Head of caudate nucleus (tissue), 42 donors: ENCODE measurements around the gene KRT39.
"Not testable (repeated sequence)": the region's sequence is repeated elsewhere in the genome, so short reads cannot be mapped to it uniquely, and the experiment has no call there.

Experiments used
- DNase-seq, 42 donors: peaks; one replicate each; pipeline versions ENCODE4 v3.0.0 to v3.0.0-alpha.2; 2020 to 2021; ENCODE audit warnings: mixed read lengths in 7 of 42
- intact Hi-C: fragments of 100-400 bp; cut with DNase I; formaldehyde crosslinking; loops from one replicate; pipeline ENCODE4 v1.15.0; 2022

Gene KRT39

DNA sequence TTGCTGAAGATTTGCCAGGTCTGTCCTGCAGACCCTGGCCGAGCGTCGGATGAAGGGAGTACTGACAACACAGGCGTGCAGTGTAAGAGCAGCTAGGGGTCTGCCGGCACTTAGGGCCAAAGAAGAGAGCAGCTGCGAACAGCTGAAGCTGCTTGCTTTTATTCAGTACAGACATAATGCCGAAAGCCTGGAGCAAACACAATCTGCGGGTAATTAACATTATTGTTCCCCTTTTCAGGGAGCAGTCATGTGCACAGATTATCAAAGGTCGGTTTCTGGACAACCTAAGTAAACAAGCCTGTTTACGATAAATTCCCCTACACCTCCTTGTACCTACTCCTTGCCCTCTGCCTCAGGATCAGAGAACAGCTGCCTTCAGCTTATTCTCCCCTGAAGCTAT, 17.3 kb downstream of the KRT39 start:
- no peak for DNase-seq
- intact Hi-C loops, result no loop called here

DNA sequence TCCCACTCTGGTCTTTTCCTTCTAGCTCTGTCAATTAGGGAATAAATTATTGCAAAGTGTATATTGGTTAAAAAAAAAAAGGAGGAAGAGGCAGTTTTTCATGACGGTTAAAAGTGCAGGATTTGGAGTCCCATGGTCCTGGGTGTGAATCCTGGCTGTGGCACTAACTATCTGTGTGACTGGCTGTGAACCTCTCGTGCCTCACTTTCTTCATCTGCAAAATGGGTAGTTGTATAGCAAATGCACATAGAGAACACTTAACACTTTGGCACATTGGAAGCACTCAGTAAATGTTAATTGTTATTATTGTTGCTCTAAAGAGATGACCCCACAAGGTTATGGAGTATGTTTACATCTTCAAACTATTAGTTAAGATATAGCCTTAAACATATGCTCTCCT, 18.8 kb downstream of the KRT39 start:
- no peak for DNase-seq
- intact Hi-C loops, result no loop called here

DNA sequence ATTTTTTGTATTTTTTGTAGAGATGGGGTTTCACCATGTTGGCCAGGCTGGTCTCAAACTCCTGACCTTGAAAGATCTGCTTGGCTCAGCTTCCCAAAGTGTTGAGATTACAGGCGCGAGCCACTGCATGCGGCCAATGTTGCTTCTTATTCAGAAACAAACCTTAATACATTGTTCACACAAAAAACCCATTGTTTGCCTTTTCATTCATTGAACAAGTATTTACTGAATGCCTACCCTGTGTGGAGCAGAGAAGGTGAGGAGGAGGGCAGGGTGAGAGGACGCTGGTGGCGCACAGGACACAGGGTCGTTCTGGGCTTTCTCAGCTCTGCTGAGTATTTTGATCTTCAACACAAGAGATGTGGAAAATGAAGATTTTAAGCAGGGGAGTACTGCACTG, 21.3 kb downstream of the KRT39 start:
- no peak for DNase-seq
- intact Hi-C loops, result no loop called here

DNA sequence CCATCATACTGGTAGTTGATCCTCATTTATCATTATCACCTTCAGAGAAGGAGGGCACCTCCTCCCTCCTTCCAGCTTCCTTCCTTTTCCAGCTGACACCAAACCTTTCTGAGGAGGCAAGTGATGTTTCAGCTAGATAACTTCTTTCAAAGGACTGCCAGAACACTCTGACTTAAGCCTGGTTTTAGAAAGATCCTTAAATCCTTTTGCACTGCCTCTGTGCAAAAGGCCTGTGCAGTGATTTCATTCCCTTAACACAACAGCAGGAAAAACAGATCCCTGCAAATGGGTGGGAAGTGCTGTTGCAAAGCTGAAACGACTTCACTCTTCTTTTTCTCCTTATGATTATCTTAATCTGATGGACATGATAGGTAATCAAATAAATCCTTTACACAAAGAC, 22.2 kb downstream of the KRT39 start:
- DNase-seq, result no peak
- intact Hi-C loops, result no loop called here

DNA sequence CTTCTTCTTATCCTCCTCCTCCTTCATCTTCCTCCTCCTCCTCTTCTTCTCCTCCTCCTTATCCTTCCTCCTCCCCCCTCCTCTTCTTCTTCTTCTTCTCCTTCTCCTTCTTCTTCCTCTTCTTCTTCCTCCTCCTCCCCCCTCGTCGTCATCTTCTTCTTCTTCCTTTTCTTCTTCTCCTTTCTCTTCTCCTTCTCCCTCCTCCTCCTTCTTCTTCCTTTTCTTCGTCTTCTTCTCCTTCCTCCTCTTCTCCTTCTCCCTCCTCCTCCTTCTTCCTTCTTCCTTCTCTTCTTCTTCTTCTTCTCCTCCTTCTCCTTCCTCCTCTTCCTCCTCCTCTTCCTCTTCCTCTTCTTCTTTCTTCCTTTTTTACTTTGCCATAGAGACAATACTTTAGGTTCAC, 24.2 kb downstream of the KRT39 start:
- intact Hi-C loops, result no loop called here
- DNase-seq, result no peak

DNA sequence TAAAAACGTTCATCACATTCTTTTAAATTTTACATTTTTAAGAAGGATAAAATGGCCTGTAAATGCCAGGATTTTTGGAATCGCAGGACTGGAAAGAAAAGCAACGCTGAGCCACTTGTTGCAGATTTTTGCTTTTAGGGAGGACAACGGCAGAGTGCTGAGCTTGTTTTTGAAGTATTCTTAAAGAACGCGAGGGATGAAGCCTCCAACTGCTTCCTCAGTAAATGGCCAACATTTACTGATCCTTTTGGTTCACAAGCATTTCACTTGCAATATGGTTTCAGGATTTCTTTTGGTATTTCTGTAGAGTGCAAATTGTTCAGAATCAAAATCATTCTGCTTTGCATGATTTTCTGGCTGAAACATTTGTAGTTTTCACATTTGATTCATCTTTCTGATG, 26.5 kb downstream of the KRT39 start:
- intact Hi-C loops, result no loop called here
- DNase-seq, result no peak

DNA sequence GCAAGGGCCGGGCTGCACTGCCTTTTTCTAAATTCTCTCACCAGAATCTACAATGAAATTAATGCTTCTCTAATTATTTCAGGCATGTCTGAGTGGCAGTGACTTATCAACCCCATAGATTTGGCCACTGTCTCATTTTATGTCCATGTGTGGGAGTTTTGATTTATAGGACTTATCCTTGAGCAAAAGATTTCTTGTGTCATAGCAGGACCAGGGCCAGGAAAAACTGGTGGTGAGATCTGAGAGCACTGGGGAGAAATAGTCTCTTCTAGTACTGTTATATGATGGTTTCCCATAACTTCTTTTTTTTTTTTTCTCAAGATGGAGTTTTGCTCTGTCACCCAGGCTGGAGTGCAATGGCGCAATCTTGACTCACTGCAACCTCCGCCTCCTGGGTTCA, 27.8 kb downstream of the KRT39 start:
- intact Hi-C loops, result no loop called here
- DNase-seq, result no peak

DNA sequence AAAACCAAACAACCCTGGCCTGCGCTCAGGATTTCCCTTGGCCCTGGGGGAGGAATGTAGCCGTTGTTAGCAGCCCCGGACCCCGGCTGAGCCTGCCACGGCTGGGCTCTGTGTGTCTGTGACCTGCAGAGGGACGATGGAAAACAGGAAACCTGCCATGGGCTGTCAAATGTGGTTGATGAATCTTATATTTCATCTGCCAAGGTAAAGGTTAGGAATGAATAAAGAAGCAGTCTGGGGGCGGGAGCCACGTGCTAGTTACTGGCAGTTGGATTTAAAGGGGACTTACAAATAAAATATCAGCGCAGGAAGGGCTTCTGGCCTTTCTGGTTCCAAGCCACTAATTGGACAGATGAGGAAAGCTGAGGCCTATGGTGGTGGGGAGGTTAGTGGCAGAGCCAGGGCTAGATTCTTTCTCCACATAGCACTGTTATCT, 29.3 kb downstream of the KRT39 start, which contains the start of gene KRT23:
TSS of gene KRT23 (minus strand) at position 263 of the 436 bp plus-strand sequence. CDS start 1,043 bp downstream, outside the sequence.
- intact Hi-C loops, result no loop called here
- peak in 38 of 42 donors; percentile 7 to 77 (median 40) for DNase-seq

DNA sequence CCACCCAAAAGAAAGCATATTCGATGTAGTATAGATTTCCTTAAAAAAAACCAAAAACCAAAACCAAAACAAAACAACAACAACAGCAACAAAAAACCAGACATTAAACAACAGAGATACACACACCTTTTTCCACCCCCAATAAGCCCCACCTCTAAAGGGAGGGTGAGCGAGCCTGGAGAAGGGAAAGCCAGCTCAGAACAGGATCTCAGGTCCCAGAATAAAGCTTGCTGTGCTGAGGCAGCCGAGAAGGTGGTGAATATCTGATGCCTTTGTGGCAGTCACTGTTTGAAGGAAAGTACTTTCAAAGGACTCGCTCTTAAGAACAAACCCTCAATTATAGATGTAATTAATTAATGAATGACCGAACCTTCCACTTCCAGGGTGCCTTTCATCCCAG, 29.8 kb downstream of the KRT39 start:
- DNase-seq, result peak in 8 of 42 donors; percentile 6 to 26 (median 13)
- intact Hi-C loops, result no loop called here

DNA sequence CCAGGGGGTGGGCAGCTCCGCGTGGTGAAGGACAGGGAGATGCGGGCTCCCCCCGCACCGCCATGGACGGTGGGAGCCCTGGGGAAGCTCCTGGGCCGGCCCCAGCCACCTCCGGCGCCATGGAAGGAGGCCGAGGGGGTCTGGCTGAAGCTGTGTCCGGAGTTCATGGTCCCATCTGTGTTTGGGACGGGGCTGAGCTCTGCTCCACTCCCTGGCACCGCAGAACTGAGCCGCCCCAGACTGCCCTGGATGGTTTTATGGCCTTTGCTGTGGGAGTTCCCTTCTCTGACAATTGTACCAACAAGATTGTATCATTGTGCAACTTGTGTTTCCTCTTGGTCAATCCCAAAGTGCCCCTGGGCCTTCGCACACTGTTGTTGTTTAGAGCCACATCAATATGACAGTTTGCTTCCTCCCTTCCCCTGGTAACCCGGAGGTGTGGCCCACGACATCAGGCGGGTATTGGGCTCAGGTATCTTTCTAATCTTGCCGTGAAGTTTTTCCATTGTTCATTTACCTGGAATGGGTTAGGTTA, 30.2 kb downstream of the KRT39 start:
- intact Hi-C loops, result no loop called here
- no peak for DNase-seq

DNA sequence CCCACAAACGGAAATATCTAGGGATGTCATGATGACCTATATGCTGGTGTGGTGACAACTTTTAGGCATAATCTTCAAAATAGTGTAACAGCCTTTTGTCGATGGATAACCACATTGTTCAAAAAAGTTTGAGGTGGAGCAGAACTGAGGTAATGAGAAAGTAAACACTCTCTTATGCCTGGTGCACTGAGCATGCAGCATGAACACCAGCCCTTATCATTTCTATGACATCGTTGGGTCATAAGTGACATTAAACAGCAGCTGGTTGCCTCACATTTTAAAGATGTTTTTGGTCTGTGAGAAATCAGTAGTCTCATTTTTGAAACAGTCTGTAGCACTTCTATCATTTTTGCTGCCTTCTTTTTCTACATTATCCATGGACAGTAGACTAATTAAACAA, 31.1 kb downstream of the KRT39 start:
- intact Hi-C loops, result no loop called here
- no peak for DNase-seq

DNA sequence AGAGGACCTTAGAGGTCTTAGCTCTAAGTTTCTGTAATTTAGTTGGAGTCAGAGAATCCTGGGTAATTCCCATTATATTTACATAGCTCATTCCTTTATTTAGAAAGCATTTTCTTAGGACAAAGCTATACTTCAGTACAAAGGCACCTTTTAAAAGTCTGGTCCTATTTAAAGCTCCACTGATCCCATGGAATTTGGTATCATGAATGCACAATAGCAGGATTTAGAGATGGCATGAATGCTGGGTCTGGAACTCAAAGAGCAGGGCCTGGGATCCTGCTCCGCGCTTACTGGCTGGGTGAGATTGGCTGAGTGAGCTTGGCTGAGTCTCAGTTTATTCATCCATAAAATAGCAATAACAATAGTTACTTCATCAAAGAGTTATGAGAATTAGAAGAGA, 34.1 kb downstream of the KRT39 start:
- DNase-seq, result no peak

DNA sequence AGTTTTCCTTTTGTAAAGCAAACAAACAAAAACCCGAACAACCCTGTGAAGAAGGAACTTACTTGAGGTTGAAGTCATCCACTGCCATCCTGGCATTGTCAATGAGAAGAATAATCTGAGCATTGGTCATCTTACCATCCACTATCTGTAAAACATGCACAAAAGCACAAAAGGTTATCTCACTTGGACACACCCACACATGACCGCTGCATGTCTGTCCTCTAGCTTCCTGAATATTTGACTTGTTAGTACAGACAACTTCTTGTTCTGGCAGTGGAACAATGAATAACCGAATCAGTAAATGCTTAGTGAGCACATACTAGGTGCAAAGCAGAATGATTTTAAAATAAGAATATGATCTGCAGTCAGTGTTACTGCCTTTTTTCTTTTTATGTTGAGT, 35.4 kb downstream of the KRT39 start:
- intact Hi-C loops, result no loop called here
- no peak for DNase-seq

More for the DNA sequence above, 34.1 kb downstream of the KRT39 start:
- intact Hi-C loops, result no loop called here

DNA sequence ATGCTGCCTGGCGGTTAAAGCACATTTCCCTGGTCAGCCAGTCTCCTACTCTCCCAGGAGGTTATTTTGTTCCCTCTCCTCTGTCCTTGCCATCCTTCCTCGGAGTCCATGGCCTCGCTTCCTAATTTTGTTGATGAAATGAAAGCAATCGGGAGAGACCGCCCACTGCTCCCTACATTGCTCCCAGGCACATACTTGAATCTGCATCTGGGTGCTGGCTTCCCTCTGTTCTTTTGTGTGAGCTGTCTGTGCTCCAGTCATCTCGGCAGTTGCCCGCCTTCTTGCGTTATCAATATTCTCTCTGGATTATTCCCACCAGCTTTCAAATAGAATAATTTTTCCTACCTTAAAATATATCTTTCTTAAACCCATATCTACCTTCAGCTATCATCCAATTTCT, 40.4 kb downstream of the KRT39 start:
- DNase-seq, result peak in 26 of 42 donors; percentile 4 to 71 (median 36)
- intact Hi-C loops, result no loop called here

DNA sequence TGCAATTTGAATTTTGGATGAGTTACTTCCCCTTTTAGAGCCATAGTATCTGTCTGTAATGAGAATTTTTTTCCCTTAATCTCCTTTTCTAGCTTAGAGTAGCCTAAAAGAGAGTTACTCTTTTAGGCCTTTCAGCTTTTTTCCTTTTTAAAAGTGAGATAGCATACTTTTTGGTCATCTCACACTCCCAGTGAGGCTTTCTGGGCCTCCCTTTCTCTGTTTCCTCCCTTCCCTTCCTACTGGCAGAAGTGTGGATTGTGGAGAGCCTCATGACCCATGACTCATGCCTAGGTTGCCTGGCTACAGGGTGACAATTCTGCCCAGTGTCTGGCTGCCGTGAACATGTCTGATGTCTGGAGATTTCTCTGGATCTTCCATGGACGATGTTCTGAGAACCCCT, 44.5 kb downstream of the KRT39 start:
- DNase-seq, result peak in 26 of 42 donors; percentile 15 to 81 (median 46)

DNA sequence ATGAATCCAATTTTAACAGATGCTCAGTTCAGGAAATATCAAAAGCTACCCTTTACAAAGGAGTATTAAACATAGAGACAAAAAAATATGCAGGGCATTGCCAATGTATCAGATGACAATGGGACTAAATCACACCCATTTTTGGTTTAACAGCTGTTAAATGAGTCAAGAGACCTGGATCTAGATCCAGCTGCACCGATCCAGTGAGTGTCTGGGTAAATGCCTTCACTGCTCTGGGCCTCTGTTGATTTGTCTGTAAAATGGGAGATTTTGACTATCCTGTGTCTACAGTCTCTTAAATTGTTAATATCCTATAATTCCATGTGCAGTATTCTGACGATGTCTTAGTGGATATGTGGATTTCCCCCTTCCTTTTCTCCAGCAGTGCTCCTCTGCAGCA, 45.7 kb downstream of the KRT39 start:
- no peak for DNase-seq
- intact Hi-C loops, result no loop called here

More for the DNA sequence above, 44.5 kb downstream of the KRT39 start:
- intact Hi-C loops, result no loop called here

DNA sequence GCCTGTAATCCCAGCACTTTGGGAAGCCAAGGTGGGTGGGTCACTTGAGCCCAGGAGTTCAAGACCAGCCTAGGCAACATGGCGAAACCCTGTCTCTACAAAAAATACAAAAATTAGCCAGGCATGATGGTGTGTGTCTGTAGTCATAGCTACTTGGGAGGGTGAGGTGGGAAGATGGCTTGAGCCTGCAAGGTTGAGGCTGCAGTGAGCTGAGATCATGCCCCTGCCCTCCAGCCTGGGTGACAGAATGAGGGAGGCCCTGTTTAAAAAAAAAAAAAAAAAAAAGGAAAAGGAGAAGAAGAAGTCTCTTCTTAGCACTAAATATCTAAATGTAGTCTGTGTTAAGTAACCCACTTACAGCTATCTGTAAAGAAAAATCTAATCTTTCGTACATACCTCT, 49.6 kb downstream of the KRT39 start:
- DNase-seq, result not testable (repeated sequence)
- intact Hi-C loops, result loop anchor here (10.0 kb wide), 1 partner anchor 748 kb away; no protein-coding TSS in a partner anchor

DNA sequence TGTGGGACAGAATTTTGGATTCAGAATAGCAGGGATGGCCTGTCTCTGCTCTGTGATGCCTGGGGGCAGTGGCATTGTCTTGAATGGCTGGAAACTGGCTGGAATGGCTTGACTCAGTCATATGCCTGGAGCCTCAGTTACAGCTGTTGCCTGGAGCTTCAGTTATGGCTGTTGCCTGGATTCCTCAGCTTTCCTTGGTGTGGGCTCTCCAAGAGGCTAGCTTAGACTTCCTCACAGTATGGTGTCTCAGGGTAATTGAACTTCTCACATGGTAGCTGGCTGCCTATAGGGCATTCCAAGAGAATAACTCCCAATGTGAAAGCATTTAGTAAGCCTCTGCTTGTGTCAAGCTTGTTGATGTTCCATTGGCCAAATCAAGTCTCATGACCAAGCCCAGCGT, 50.4 kb downstream of the KRT39 start:
- no peak for DNase-seq
- intact Hi-C loops, result loop anchor here (10.0 kb wide), 1 partner anchor 748 kb away; no protein-coding TSS in a partner anchor

DNA sequence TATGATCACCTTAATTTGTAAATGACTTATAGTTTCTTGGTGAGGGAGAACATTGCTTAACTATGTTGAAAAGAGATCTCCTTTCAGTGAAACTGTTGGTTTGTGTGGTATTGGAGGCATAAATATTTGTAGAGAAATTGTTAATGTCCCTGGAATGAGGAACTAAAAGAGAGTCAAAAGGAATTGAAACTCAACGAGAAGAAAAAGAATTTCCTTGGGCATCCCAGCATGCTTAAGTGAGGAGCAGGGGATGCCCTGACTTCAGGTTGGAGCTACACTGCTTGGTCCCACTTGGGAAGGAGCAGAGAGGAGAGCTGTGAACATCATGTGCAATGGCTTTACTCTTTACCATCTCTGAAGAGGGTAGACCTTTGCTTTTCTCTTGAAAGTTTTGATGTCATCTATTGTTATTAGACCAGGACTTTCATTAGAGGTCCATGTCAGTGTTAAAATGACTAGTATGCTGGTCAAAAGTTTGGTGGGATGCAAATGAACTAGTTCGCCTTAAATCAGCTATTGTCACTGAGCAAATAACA, 51.0 kb downstream of the KRT39 start:
- no peak for DNase-seq
- intact Hi-C loops, result loop anchor here (10.0 kb wide), 1 partner anchor 749 kb away; no protein-coding TSS in a partner anchor

DNA sequence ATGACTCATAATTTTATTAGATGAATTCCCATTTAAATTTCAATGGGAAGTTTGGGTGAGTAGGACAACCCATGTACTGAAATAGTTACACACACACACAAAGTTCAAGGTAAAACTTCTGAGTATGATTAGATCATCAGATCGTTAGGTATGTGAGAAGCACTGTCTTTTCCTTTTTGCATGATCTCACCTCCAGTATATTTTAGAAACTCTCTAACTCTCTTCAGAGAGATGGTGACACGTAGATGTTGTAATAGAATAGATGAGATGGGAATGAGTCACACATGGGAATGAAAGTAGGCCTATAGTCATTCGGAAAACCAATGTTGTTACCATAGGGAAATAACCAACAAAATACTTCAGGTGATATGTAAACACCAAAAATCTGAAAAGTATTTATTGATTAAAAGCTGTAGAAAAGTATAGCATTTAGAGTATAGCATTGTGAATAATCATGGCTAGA, 51.5 kb downstream of the KRT39 start:
- intact Hi-C loops, result loop anchor here (10.0 kb wide), 1 partner anchor 750 kb away; no protein-coding TSS in a partner anchor
- no peak for DNase-seq
